Fibroblast of skin of left biceps (primary cell): ENCODE measurements around the gene ELF1.

Experiments used
- DNase-seq, 2 experiments: peaks; one replicate each; pipeline ENCODE4 v3.0.0-alpha.2; 2013; ENCODE audit warnings: low read depth in 2 of 2

ELF1 gene

DNA sequence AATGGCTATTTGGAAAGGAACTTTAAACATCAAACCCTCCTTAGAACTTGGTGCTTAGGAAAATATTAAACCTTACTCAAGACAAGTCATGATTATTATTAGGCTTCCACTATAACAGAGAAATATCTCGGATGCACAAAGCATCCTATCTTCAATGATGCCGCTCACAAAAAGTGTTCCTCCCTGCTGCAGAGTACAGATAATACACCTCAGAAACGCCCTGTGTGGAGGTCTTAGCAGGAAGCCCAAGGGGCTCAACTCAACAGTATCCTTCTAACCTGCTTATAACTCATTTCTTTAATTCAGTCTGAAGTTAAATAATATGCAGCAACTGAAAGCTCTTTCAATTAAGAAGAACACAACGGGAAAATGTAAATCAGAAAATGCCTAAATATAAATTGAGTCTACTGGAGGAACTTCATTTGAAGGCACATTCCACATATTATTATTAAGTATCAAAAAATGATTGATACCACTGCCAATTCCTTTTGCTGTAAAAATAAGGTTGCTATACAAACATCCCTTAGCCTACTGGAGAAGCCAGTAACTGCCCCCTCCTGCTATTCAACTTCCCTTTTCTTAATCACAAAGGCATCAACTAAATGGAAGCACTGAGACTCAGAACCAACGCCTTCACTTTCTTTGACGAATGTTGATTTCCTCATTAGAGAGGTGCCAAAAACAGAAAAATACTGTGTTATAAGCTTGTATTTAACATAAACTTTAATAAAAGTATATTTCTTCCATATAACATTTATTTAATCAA is 12.0 kb downstream of the ELF1 start:
- no peak for DNase-seq

DNA sequence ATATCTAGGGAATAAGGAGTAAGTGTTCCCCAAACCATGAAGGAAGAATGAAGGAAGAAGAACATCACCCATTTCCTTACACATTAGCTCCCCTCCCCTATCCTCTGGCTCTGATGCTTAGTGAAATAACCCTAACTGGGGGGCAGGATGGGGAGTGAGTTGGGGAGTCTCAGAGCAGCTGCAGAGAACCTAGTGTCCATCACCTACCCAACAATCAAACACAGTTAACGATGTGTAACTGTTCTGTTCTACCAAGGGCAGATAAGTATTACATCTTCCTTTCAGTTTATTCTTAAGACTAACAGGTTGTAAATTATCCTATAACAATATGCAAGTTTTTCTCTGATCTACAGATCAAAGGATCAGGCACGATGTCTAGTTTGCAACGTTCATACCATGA is 12.8 kb downstream of the ELF1 start:
- no peak for DNase-seq

DNA sequence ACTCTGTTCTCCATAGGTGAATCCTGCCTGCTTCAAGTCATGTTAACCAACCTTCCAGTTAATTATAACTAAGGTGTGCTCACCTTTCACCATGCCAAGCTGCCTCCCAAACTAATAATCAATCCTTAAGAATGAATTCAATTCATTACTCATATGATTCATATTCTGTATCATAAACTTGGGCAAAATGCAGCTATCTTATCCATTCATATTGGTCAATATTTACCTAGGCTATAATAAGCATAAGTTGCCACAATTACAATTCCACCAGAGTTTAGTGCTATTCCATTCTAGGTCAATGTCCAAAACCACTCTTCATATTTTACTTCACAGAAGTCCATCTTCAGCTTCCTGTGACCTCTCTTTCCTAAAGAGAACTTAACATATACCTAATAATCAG is 13.4 kb downstream of the ELF1 start:
- no peak for DNase-seq

DNA sequence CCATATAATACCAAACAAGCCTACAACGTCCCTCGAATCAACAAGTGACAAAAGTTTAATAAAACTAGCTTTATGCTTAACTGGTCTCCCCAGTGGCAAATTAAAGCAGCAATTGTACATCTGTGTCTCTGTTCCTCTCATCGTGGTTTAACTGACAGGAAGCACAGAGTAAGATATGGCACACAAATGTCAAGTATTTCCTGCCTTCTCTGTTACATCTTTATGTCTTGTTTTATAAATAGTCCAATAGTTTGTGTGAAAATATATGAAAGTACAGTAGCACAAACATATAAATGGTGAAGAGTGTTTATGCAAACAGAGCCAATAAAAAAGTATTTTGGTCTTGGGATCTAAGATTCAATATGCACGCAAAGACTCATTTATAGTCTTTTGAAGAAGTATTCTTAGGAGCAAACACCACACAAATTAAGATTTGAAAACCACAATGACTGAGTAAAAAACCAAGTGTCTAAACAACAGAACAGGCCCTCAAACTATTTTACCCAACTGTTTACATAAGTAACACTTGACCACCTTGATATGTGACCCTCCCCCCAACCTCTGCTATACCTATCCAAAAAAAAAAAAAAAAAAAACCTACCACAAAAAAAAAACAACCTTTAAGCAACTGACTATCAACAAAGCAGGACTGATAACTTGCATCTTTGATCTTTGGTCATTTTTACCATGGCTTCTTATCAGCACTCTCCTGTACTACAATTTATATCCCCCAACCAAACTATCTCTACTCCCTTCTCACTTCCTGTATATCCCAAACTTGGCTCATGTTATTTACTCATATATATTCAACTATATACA is 14.0 kb downstream of the ELF1 start:
- no peak for DNase-seq

DNA sequence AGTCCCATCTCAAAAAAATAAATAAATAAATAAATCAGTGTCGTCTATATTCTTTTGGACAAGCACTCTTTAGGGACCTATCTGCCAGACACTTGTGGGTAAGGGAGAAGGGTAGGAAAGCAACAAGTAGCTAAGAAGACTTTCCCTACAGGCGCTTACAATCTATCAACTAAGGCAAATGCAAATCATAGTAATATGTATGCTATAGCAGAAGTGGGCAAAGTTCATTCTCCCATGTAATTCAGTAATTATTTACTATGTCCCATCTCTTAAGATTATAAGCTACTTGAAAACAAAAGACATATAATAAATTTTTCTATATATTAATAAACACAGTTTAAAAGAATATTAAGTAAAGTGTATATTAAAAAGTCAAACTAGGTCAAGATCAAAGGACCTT is 16.5 kb downstream of the ELF1 start:
- DNase-seq, result no peak

DNA sequence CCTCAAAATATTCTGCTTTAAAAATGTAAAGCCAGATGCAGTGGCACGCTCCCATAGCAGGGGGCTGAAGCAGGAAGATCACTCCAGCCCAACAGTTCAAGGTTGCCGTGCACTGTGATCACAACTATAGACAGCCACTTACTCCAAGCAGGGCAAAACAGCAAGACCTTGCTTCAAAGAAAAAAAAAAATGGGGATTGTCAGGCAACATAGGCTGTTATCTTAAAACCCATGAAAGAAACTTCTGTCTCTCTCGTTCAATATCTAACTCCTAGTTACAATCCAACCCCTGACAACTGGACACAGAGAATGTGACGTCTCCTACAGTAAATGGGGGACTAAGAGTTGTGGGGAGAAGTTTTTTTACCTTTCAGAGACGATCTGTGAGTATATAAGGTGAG is 17.4 kb downstream of the ELF1 start:
- no peak for DNase-seq

DNA sequence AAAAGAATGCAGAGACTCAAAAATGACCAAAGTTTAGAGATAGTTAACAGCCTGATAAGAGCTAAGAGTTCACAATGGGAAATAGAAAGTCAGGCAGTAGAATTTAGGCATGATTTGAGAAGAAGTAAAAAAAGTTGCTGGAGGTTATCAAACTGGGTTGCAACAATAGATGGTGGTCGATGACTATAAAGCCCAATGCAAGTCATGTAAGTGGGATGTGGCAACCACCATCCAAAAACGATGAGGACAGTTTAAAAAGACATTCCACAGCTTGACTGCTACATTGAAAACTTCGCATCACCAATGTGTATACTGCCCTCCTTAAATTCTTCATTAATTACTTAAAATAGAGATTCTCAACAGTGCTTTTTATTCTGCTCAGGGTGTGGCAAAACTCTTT is 19.7 kb downstream of the ELF1 start:
- DNase-seq, result no peak

DNA sequence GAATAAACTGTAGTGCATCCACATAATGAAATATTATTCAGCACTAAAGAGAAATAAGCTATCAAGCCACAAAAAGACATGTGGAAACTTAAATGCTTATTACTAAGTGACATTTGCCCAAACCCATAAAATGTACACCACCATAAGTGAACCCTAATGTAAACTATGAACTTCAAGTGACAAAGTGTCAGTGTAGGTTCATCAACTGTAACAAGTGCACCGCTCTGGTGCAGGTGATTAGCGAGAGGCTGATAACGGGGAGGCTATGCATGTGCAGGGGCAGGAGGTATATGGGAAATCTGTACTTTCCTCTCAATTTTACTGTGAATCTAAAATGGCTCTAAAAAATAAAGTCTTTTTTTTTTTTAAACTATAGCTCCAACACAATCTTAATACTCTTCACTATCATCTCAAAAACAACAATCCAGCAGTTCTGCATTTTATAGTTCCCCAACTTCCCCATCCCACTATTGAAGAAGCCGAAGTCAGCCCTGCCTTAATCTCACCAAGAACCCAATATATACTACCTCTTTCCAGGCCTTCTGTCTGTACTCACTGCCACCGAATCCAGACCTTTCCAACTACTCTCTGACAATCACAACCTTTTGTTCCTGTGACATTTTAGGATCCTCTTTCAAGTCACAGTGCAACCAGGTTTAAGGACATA is 22.6 kb downstream of the ELF1 start:
- DNase-seq, result no peak

DNA sequence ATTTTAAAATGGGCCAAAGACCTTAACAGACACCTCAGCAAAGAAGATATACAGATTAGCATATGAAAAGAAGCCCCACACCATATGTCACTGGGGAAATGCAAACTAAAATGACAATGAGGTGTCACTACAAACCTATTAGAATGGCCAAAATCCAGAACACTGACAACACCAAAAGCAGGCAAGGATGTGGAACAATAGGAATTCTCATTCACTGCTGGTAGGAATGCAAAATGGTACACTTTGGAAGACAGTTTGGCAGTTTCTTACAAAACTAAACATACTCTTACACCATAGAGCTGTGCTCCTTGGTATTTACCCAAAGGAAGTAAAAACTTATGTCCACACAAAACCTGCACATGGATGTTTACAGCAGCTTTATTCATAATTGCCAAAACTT is 23.1 kb downstream of the ELF1 start:
- DNase-seq, result no peak

DNA sequence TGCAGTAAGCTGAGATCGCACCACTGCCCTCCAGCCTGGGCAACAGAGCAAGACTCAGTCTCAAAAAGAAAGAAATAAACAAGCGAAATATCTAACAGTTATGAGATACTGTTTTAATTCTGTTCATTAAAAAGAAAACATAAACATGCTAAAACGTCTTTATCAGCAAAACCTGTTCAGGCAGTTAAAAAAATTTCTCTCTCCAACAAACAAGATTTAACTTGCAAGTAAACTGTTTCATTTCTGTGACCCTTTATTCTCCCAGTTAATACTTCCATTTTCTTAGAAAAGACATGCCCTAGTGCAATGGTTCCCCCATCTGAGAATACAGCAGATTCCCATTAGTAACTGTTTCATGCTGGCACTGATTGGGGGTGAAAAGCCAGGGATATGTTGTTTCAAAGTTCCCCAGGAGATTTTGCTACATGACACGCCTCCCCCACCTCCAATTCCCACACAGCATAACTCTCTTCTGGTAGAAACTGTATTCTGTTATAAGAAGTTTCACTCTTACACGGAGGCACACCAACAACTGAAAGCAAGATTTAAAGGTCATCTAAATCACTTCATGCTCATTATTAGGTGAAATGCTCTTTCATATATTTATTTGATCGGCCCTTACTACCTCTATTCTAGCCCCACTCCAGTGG is 24.4 kb downstream of the ELF1 start:
- no peak for DNase-seq

DNA sequence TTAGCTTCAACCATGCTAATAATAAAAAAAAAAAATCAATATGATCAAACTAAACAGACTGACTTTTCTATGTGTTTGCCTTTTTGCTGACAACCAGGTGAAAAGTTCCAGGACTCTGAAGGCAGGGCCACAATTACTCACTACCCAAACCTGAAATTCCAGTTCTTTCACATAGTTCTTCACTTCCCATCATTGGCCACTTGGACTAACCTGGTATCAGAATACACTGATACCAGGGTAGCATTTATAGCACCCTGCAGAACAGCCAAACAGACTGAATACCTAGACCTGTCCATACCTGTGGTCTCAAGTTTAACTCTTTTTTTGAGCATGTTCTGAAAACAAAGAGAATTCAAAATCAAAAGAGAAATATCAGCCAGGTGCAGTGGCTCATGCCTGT is 25.1 kb downstream of the ELF1 start:
- DNase-seq, result no peak

DNA sequence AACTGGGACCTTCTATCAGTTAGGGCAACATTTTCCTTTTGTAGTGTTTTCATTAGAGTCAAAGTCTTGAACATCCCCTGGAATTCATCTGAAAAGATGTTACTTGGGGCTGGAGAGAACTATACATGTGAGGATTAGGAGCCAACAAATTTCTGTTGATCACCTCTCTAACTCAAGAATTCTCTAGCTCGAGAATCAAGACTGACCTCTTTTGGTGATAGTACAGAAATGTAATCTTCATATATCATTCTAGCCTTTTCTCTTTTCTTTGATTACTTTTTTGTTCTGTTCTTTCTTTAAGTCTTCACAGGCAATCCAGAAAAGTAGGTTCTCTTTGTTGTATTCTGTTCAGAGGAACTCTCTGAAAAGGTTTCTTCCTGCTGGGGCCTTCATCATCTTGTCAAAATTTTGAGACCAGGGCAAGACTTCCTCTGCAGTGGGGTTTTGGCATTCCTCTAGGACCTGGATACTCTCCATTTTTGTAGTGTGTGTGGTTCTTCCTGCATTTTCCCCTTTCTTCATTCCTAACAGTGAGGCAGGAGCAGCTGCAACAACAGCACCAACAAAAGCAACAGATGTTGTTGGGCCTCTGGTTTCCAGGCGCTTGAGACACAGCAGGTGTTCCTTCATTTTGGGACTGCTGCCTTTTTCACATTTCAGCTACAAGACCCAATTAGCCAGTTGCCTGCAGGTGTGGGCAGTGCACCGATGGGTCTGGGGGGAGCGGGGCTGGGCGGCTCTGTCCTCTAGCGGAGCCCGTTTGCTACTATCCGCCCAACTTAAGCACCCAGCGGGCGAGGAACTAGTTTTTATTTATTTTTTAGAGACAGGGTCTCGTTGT is 26.2 kb downstream of the ELF1 start:
- no peak for DNase-seq

DNA sequence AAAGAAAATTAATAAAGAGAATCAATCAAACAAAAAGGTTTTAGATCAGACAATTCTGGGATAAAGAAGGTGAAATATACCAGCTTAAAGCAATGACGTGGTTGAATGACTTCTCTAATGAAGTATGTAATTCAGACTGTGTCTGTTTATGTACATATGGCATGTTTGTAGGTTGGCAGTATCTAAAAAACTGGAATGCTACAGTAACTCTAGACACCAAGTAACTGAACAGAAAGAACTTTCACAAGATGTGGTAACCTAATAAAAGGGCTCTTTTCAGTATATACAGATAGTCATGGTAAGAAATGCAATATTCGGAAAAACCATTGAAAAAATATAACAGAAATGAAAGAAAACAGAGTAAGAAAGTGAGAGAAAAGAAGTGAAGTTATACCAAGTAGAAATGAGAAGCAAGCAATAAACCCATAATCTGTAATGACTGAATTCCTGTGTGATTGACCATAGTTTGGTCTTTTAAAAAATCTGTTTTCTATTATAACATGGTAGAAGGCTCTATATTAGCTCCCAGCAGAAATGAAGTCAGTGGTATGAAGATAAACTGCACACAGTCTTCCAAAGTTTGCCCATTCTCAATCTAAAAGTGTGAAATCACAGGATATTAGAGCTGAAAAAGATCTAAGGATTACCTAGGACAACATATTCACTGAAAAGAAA is 31.4 kb downstream of the ELF1 start:
- no peak for DNase-seq

DNA sequence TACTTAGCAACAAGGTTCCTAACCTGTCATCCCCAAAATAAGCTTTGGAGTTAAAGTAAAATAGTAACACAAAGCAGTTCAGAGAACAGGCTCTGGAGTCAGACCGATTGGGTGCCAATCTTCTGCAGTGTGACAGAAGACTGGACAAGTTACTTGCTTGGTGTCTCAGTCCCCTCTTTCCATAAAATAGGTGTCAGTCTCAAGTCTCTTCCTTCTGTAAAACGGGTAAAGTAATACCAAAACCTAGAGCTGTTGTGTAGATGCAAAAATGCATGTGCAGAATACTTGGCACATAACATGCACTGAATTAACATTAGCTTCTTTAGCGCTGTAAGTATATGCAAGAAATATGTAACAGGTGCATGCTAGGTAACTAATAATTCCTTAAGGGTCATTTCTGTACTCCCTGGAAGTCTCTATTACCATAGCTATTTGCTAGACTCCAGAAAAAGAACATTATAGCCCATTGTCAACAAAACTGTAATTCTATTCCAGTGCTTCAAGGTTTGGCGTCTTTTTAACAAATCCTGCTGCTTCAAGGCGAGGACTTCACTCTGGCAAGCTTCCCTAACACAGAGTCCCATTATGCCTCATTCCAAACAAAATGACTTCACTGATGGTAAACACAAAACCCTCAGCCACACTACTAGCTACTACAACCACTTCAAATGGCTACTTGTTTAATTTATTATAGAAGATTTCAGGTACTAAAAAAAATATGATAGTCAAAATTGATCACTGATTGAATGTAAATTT is 32.8 kb downstream of the ELF1 start:
- DNase-seq, result no peak

DNA sequence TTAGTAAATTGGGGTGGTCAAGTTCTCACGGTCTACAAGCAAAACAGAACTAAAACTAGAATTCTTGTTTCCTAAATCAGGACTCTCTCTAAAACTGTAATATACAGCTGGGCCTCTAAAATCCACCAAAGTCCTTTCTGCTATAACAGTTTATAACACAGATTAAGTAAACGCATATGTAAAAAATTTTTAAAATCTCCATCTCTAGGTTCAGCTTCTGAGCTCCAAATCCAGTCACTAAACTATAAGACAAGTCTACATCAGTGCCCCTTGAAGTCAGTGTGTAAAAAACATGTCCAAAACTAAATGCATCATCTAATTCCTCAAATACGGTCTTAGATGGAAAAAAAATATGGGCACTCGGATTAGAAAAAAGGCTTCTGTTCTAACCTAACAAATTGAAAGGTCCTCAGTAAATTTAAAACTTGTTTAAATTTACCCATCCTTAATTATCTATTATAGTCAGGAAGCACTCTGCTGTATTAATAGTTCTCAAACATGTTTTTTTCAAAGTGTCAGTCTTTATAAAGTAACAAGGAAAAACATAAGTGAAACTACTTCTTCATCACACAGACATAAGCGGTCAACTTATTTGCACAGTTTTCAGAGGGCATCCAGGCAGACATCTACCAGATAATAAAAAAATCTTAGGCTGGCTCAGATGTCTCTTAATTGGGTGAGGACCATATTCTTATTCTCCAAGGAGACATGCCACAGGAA is 33.6 kb downstream of the ELF1 start:
- no peak for DNase-seq

DNA sequence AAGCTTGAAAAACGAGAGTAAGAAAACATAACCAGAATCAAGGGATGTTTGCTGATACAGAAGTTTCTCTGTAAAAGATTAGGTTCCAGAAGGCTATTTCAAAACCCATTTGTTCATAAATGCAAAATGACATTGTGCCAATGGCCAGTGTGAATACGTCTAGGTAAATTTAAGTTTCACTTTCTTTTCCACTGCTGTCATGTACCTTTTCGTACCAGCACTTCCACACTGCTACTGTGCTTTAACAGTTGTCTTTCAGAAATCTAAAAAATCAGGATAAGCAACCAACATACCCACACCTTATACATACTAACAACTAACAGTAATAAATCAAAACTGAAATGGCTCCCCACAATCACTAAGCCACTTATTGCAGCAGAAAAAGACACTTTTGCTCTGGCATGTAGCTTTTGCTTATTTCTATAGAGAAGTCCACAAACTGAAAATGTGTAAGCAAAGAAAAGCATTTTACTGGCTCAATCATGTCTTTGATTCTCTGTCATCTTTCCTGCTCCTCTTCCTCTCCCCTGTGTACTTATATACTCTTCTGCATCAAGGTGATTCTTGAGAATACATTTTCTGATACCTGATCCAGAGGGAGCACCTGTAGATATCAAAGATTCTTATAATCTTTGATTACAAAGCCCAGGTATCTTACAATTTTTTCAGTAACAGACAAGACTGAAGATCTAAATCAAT is 34.3 kb downstream of the ELF1 start:
- no peak for DNase-seq

DNA sequence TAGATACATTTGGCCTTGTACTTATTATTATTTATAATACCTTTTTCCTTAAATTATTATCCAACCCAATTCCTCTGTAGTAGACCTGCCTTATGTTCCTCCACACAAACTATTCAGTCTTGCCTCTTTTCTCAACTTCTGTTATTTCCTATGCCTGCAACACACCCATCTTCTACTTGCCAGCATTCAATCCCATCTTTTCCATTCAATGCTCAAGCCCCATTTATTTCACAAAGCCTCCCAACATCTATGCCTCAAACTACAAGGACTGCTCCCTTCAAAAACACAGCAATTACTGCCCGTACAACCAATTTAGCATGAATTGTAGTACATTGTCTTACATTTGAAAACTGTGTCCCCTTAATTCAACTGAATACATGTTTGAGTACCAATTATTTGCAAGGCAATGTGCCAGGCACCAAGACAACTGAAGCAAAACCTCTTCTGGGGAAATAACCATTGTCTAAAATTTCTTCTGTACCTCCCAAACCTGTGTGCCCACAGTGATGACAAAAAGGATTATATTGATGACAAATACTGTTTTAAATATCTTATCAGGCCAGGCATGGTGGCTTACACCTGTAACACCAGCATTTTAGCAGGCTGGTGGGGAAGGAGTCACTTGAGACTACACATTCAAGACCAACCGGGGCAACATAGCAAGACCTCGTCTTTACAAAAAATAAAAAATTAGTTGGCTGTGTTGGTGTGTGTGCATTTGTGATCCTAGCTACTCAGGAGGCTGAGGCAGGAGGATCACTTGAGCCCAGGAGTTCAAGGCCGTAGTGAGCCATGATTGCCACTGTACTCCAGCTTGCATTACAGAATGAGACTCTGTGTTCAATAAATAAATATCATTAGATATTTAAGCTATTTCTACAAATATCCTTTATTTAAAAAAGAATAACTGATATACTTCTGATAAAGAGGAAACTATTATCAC is 35.1 kb downstream of the ELF1 start:
- DNase-seq, result no peak

DNA sequence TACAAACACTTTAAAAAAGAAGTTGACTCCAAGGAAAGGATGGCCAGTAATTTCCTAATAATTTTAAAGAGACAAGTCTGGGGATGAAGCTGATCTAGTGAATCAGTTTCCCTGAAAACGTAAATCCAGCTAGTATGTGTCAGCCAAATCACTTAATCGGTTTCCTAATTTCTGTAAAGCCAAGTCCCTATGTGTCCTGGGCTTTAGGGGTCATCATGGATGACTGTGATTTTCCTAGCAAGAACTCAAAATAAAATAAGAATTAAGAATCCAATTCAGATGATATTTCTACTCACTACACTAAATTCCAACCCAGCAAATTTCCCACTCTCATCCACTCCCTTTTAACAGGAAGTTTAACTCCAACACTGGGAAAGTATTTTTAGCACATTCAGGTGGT is 35.9 kb downstream of the ELF1 start:
- DNase-seq, result no peak
